NOMO-1 treated with dmso at 0.1 percent for 144 hours (cell line): ENCODE measurements around the gene RTKN.
"Not testable (repeated sequence)": the region's sequence is repeated elsewhere in the genome, so short reads cannot be mapped to it uniquely, and the experiment has no call there.

ENCODE experiments used
- DNase-seq: peaks from one replicate; lab custom pipeline; 2025; ENCODE audit not compliant: unreplicated experiment; lab: John Stamatoyannopoulos, UW

Gene RTKN

GRCh38 chr2:74441690-74442482 lies at the start of gene RTKN:
Gene RTKN, minus strand, starts transcription at chr2:74441937. Its CDS starts 121 bp downstream, at chr2:74441816.
- no peak for DNase-seq

GRCh38 chr2:74489906-74490305 lies 48.2 kb upstream of the RTKN start:
- no peak for DNase-seq

GRCh38 chr2:74488643-74489481 lies 47.1 kb upstream of the RTKN start:
- no peak for DNase-seq

- DNase-seq, result no peak
These were observed 44.4 kb upstream of the RTKN start for GRCh38 chr2:74486141-74486540.

GRCh38 chr2:74483675-74484164 lies 42.0 kb upstream of the RTKN start:
- not testable (repeated sequence) for DNase-seq

GRCh38 chr2:74482801-74483674 lies 41.3 kb upstream of the RTKN start, which contains the start of the genes CCDC142 and TTC31:
Gene CCDC142, minus strand, starts transcription at chr2:74482998. Its CDS starts 161 bp downstream, at chr2:74482837.
Gene TTC31, plus strand, starts transcription at chr2:74483081. Its CDS starts 15 bp downstream, at chr2:74483096.
- peak; percentile 92 for DNase-seq

GRCh38 chr2:74481961-74482800 lies 40.4 kb upstream of the RTKN start:
- peak; percentile 69 for DNase-seq

- no peak for DNase-seq
These were observed 39.7 kb upstream of the RTKN start for GRCh38 chr2:74481431-74481830.

- no peak for DNase-seq
These were observed 33.2 kb upstream of the RTKN start for GRCh38 chr2:74474899-74475298.

- no peak for DNase-seq
These were observed 32.7 kb upstream of the RTKN start for GRCh38 chr2:74474481-74474880.

- DNase-seq, result no peak
These were observed 31.2 kb upstream of the RTKN start for GRCh38 chr2:74472945-74473258.

- peak; percentile 91 for DNase-seq
These were observed 30.6 kb upstream of the RTKN start, which contains the start of gene MRPL53 for GRCh38 chr2:74472086-74472944. Gene MRPL53, minus strand, starts transcription at chr2:74472680. Its CDS starts 20 bp downstream, at chr2:74472660.

GRCh38 chr2:74471332-74472065 lies 29.8 kb upstream of the RTKN start:
- DNase-seq, result no peak

- DNase-seq, result not testable (repeated sequence)
These were observed 29.0 kb upstream of the RTKN start for GRCh38 chr2:74470742-74471141.

GRCh38 chr2:74464406-74464805 lies 22.7 kb upstream of the RTKN start:
- DNase-seq, result no peak

- no peak for DNase-seq
These were observed 21.0 kb upstream of the RTKN start for GRCh38 chr2:74462786-74463105.

- no peak for DNase-seq
These were observed 20.5 kb upstream of the RTKN start for GRCh38 chr2:74462054-74462785.
